Left forelimb (tissue), 1 donor: Measurements from ENCODE around the gene MRPL40.
"Not testable (repeated sequence)": the region's sequence is repeated elsewhere in the genome, so short reads cannot be mapped to it uniquely, and the experiment has no call there.

Experiments used
- DNase-seq: peaks from one replicate; pipeline ENCODE4 v3.0.0-alpha.2; 2018; ENCODE audit warnings: low spot score

Gene MRPL40

GRCh38 chr22:19407649-19408606 is 24.4 kb upstream of the MRPL40 start:
- no peak for DNase-seq

- DNase-seq: no peak
Observed at GRCh38 chr22:19410941-19411689, 21.2 kb upstream of the MRPL40 start.

GRCh38 chr22:19411690-19412045 is 20.7 kb upstream of the MRPL40 start:
- DNase-seq: no peak

- no peak for DNase-seq
Observed at GRCh38 chr22:19412478-19412877, 19.9 kb upstream of the MRPL40 start.

GRCh38 chr22:19412923-19413322 is 19.4 kb upstream of the MRPL40 start:
- DNase-seq: no peak

- no peak for DNase-seq
Observed at GRCh38 chr22:19419086-19419463, 13.3 kb upstream of the MRPL40 start.

- no peak for DNase-seq
Observed at GRCh38 chr22:19419464-19420178, 12.7 kb upstream of the MRPL40 start.

- DNase-seq: no peak
Observed at GRCh38 chr22:19420321-19420720, 12.0 kb upstream of the MRPL40 start.

- no peak for DNase-seq
Observed at GRCh38 chr22:19422440-19423301, 9.7 kb upstream of the MRPL40 start.

GRCh38 chr22:19424186-19424500 is 8.2 kb upstream of the MRPL40 start:
- DNase-seq: no peak

GRCh38 chr22:19429950-19430889 is 2.1 kb upstream of the MRPL40 start:
- no peak for DNase-seq

GRCh38 chr22:19430890-19431541 is 1.3 kb upstream of the MRPL40 start:
- DNase-seq: no peak

- DNase-seq: peak; percentile 89
Observed at GRCh38 chr22:19431649-19432132, 654 bp upstream of the MRPL40 start, which contains the start of gene HIRA. Gene HIRA, minus strand, starts transcription at chr22:19431733. Its CDS starts 257 bp downstream, at chr22:19431476.

GRCh38 chr22:19434401-19434800 is 2.1 kb downstream of the MRPL40 start:
- no peak for DNase-seq

GRCh38 chr22:19434829-19435580 is 2.7 kb downstream of the MRPL40 start:
- no peak for DNase-seq

GRCh38 chr22:19436444-19437161 is 4.3 kb downstream of the MRPL40 start:
- not testable (repeated sequence) for DNase-seq

GRCh38 chr22:19438298-19438697 is 6.0 kb downstream of the MRPL40 start:
- no peak for DNase-seq
